GM19455 (cell line): ENCODE results near the gene ZSWIM1.

ENCODE experiments used
- ATAC-seq: cut with Tn5 transposase; IDR thresholded peaks from one replicate; pipeline ENCODE4 v1.9.1; 2021; ENCODE audit not compliant: unreplicated experiment

The ZSWIM1 gene

GRCh38 chr20:45907219-45907948, 26.4 kb downstream of the ZSWIM1 start:
- ATAC-seq: no peak

- ATAC-seq: no peak
These were observed 27.1 kb downstream of the ZSWIM1 start for GRCh38 chr20:45908084-45908483.

- no peak for ATAC-seq
These were observed 28.3 kb downstream of the ZSWIM1 start for GRCh38 chr20:45909336-45909808.

GRCh38 chr20:45909817-45910669, 29.0 kb downstream of the ZSWIM1 start:
- ATAC-seq: no peak

- peak; percentile 85 for ATAC-seq
These were observed 29.9 kb downstream of the ZSWIM1 start for GRCh38 chr20:45910670-45911485.

- no peak for ATAC-seq
These were observed 30.7 kb downstream of the ZSWIM1 start, which contains the start of gene PLTP for GRCh38 chr20:45911486-45912343. PLTP (minus strand) TSS chr20:45912155; CDS start chr20:45911452, 703 bp downstream.

- no peak for ATAC-seq
These were observed 31.3 kb downstream of the ZSWIM1 start for GRCh38 chr20:45912344-45912682.

GRCh38 chr20:45913116-45913515, 32.1 kb downstream of the ZSWIM1 start:
- ATAC-seq: no peak

- no peak for ATAC-seq
These were observed 36.7 kb downstream of the ZSWIM1 start for GRCh38 chr20:45917790-45918141.

GRCh38 chr20:45918182-45918737, 37.2 kb downstream of the ZSWIM1 start:
- no peak for ATAC-seq

GRCh38 chr20:45918779-45919537, 37.9 kb downstream of the ZSWIM1 start:
- no peak for ATAC-seq

GRCh38 chr20:45919542-45920399, 38.7 kb downstream of the ZSWIM1 start:
- ATAC-seq: no peak

- no peak for ATAC-seq
These were observed 39.7 kb downstream of the ZSWIM1 start for GRCh38 chr20:45920462-45921336.

- no peak for ATAC-seq
These were observed 40.5 kb downstream of the ZSWIM1 start for GRCh38 chr20:45921337-45922189.

GRCh38 chr20:45924391-45925261, 43.6 kb downstream of the ZSWIM1 start:
- ATAC-seq: no peak
